ENCODE results near the gene PPP4R3A.
"Not testable (repeated sequence)": the region's sequence is repeated elsewhere in the genome, so short reads cannot be mapped to it uniquely, and the experiment has no call there.

Gene PPP4R3A

GRCh38 chr14:91536327-91536726, 26.2 kb upstream of the PPP4R3A start:
- no peak overlapping the region for H3K9ac ChIP-seq (ENCODE audit: insufficient read length, low read depth)
- H3K4me3 ChIP-seq (ENCODE audit: insufficient read length, low read depth): no peak overlapping the region
- DNase-seq (ENCODE audit: low read depth, low spot score): no peak
- no peaks in the 10 kb centered on the region for H3K27me3 ChIP-seq (ENCODE audit: insufficient read depth, insufficient read length)
- peaks cover 9% of the 10 kb centered on the region; the same call in 1 of the 2 replicates for H3K9me3 ChIP-seq (ENCODE audit: insufficient read depth, low read length)
- no peaks in the 10 kb centered on the region for H3K36me3 ChIP-seq (ENCODE audit: insufficient read depth, insufficient read length, low read length)
- TF ChIP-seq ZNF274 (IDR thresholded peaks at IDR 0.05; ENCODE audit: low read depth, low read length) (no peak), YY1 (IDR thresholded peaks at IDR 0.05; ENCODE audit: insufficient read depth, insufficient read length) (no peak), SUZ12 (IDR thresholded peaks at IDR 0.05; ENCODE audit: extremely low read depth, insufficient read depth, insufficient read length) (no peak)
- no peaks in the 10 kb centered on the region for H3K4me1 ChIP-seq (ENCODE audit: insufficient read depth, insufficient read length)

- H3K4me1 ChIP-seq (ENCODE audit: insufficient read depth, insufficient read length); H3K9ac ChIP-seq (ENCODE audit: insufficient read length, low read depth); H3K9me3 ChIP-seq (ENCODE audit: insufficient read depth, low read length); DNase-seq (ENCODE audit: low read depth, low spot score); H3K27me3 ChIP-seq (ENCODE audit: insufficient read depth, insufficient read length); H3K36me3 ChIP-seq (ENCODE audit: insufficient read depth, insufficient read length, low read length); H3K4me3 ChIP-seq (ENCODE audit: insufficient read length, low read depth): not testable (repeated sequence)
Observed at GRCh38 chr14:91534059-91534458, 23.9 kb upstream of the PPP4R3A start.

- H3K27me3 ChIP-seq (ENCODE audit: insufficient read depth, insufficient read length): no peaks in the 10 kb centered on the region
- DNase-seq (ENCODE audit: low read depth, low spot score): no peak
- H3K9me3 ChIP-seq (ENCODE audit: insufficient read depth, low read length): no peaks in the 10 kb centered on the region
- no peak for TF ChIP-seq ZNF274 (IDR thresholded peaks at IDR 0.05; ENCODE audit: low read depth, low read length)
- TF ChIP-seq SUZ12 (IDR thresholded peaks at IDR 0.05; ENCODE audit: extremely low read depth, insufficient read depth, insufficient read length): no peak
- no peak for TF ChIP-seq YY1 (IDR thresholded peaks at IDR 0.05; ENCODE audit: insufficient read depth, insufficient read length)
- H3K4me1 ChIP-seq (ENCODE audit: insufficient read depth, insufficient read length): no peaks in the 10 kb centered on the region
- H3K4me3 ChIP-seq (ENCODE audit: insufficient read length, low read depth): no peak overlapping the region
- no peak overlapping the region for H3K9ac ChIP-seq (ENCODE audit: insufficient read length, low read depth)
- H3K36me3 ChIP-seq (ENCODE audit: insufficient read depth, insufficient read length, low read length): no peaks in the 10 kb centered on the region
Observed at GRCh38 chr14:91533623-91534022, 23.5 kb upstream of the PPP4R3A start.

GRCh38 chr14:91523972-91524371, 13.9 kb upstream of the PPP4R3A start:
- H3K27me3 ChIP-seq (ENCODE audit: insufficient read depth, insufficient read length): no peaks in the 10 kb centered on the region
- DNase-seq (ENCODE audit: low read depth, low spot score): no peak

GRCh38 chr14:91521061-91521640, 11.0 kb upstream of the PPP4R3A start:
- H3K27me3 ChIP-seq (ENCODE audit: insufficient read depth, insufficient read length): no peaks in the 10 kb centered on the region
- no peak overlapping the region for H3K4me3 ChIP-seq (ENCODE audit: insufficient read length, low read depth)
- TF ChIP-seq ZNF274 (IDR thresholded peaks at IDR 0.05; ENCODE audit: low read depth, low read length) (no peak), SUZ12 (IDR thresholded peaks at IDR 0.05; ENCODE audit: extremely low read depth, insufficient read depth, insufficient read length) (no peak), YY1 (IDR thresholded peaks at IDR 0.05; ENCODE audit: insufficient read depth, insufficient read length) (no peak)
- H3K4me1 ChIP-seq (ENCODE audit: insufficient read depth, insufficient read length): no peaks in the 10 kb centered on the region
- H3K36me3 ChIP-seq (ENCODE audit: insufficient read depth, insufficient read length, low read length): no peaks in the 10 kb centered on the region
- DNase-seq (ENCODE audit: low read depth, low spot score): no peak
- no peak overlapping the region for H3K9ac ChIP-seq (ENCODE audit: insufficient read length, low read depth)
- H3K9me3 ChIP-seq (ENCODE audit: insufficient read depth, low read length): peaks cover 6% of the 10 kb centered on the region; the same call in 1 of the 2 replicates

More at GRCh38 chr14:91523972-91524371, 13.9 kb upstream of the PPP4R3A start:
- Histone ChIP-seq H3K9ac (ENCODE audit: insufficient read length, low read depth) (no peak overlapping the region), H3K9me3 (ENCODE audit: insufficient read depth, low read length) (peaks cover 6% of the 10 kb centered on the region; the same call in 1 of the 2 replicates), H3K4me1 (ENCODE audit: insufficient read depth, insufficient read length) (no peaks in the 10 kb centered on the region), H3K36me3 (ENCODE audit: insufficient read depth, insufficient read length, low read length) (no peaks in the 10 kb centered on the region), H3K4me3 (ENCODE audit: insufficient read length, low read depth) (no peak overlapping the region)
- TF ChIP-seq YY1 (IDR thresholded peaks at IDR 0.05; ENCODE audit: insufficient read depth, insufficient read length) (no peak), ZNF274 (IDR thresholded peaks at IDR 0.05; ENCODE audit: low read depth, low read length) (no peak), SUZ12 (IDR thresholded peaks at IDR 0.05; ENCODE audit: extremely low read depth, insufficient read depth, insufficient read length) (no peak)

GRCh38 chr14:91520138-91520537, 10.0 kb upstream of the PPP4R3A start:
- Histone ChIP-seq H3K9me3 (ENCODE audit: insufficient read depth, low read length) (peaks cover 6% of the 10 kb centered on the region; the same call in 1 of the 2 replicates), H3K27me3 (ENCODE audit: insufficient read depth, insufficient read length) (no peaks in the 10 kb centered on the region), H3K4me3 (ENCODE audit: insufficient read length, low read depth) (no peak overlapping the region), H3K36me3 (ENCODE audit: insufficient read depth, insufficient read length, low read length) (no peaks in the 10 kb centered on the region), H3K9ac (ENCODE audit: insufficient read length, low read depth) (no peak overlapping the region), H3K4me1 (ENCODE audit: insufficient read depth, insufficient read length) (no peaks in the 10 kb centered on the region)
- no peak for TF ChIP-seq SUZ12 (IDR thresholded peaks at IDR 0.05; ENCODE audit: extremely low read depth, insufficient read depth, insufficient read length)
- TF ChIP-seq ZNF274 (IDR thresholded peaks at IDR 0.05; ENCODE audit: low read depth, low read length): no peak
- TF ChIP-seq YY1 (IDR thresholded peaks at IDR 0.05; ENCODE audit: insufficient read depth, insufficient read length): no peak
- DNase-seq (ENCODE audit: low read depth, low spot score): no peak

GRCh38 chr14:91519239-91520036, 9.3 kb upstream of the PPP4R3A start:
- no peak for DNase-seq (ENCODE audit: low read depth, low spot score)
- TF ChIP-seq ZNF274 (IDR thresholded peaks at IDR 0.05; ENCODE audit: low read depth, low read length): no peak
- no peak for TF ChIP-seq YY1 (IDR thresholded peaks at IDR 0.05; ENCODE audit: insufficient read depth, insufficient read length)
- no peak for TF ChIP-seq SUZ12 (IDR thresholded peaks at IDR 0.05; ENCODE audit: extremely low read depth, insufficient read depth, insufficient read length)
- Histone ChIP-seq H3K9ac (ENCODE audit: insufficient read length, low read depth) (no peak overlapping the region), H3K27me3 (ENCODE audit: insufficient read depth, insufficient read length) (no peaks in the 10 kb centered on the region), H3K9me3 (ENCODE audit: insufficient read depth, low read length) (peaks cover 6% of the 10 kb centered on the region; the same call in 1 of the 2 replicates), H3K4me1 (ENCODE audit: insufficient read depth, insufficient read length) (no peaks in the 10 kb centered on the region), H3K36me3 (ENCODE audit: insufficient read depth, insufficient read length, low read length) (no peaks in the 10 kb centered on the region), H3K4me3 (ENCODE audit: insufficient read length, low read depth) (no peak overlapping the region)

Data from NT2/D1 (cell line).